Mammary epithelial cell (primary cell): ENCODE measurements around the gene RPTOR.

Experiments
- EZH2 ChIP-seq: IDR thresholded peaks from 2 replicates; pipeline ENCODE4 v1.6.1; 2012; ENCODE audit warnings: low read length, inconsistent platforms, borderline replicate concordance
- TF ChIP-seq, protein P1 (sequence below), 2 donors: IDR thresholded peaks in 1 of 2; conservative IDR thresholded peaks in 1 of 2; 2 replicates each; pipeline ENCODE4 v1.5.1; 2011 to 2012; ENCODE audit warnings: inconsistent platforms in 2 of 2, low read length in 2 of 2, mild to moderate bottlenecking in 2 of 2, control low read depth in 1 of 2, low read depth in 1 of 2; ENCODE audit not compliant: insufficient read depth in 1 of 2; ENCODE audit errors: extremely low read depth in 1 of 2

GRCh38 chr17:80564545-80564944, 19.9 kb downstream of the RPTOR start:
- TF ChIP-seq, protein P1, sequence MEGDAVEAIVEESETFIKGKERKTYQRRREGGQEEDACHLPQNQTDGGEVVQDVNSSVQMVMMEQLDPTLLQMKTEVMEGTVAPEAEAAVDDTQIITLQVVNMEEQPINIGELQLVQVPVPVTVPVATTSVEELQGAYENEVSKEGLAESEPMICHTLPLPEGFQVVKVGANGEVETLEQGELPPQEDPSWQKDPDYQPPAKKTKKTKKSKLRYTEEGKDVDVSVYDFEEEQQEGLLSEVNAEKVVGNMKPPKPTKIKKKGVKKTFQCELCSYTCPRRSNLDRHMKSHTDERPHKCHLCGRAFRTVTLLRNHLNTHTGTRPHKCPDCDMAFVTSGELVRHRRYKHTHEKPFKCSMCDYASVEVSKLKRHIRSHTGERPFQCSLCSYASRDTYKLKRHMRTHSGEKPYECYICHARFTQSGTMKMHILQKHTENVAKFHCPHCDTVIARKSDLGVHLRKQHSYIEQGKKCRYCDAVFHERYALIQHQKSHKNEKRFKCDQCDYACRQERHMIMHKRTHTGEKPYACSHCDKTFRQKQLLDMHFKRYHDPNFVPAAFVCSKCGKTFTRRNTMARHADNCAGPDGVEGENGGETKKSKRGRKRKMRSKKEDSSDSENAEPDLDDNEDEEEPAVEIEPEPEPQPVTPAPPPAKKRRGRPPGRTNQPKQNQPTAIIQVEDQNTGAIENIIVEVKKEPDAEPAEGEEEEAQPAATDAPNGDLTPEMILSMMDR (conservative IDR thresholded peaks at IDR 0.05 in 1 of 2, IDR thresholded peaks at IDR 0.05 in 1 of 2; ENCODE audit: extremely low read depth in 1 of 2, insufficient read depth in 1 of 2, low read depth in 1 of 2, low read length in 2 of 2): no peak
- no peak for TF ChIP-seq EZH2
